Body of pancreas (tissue), 4 donors: ENCODE data around the gene LMX1A. TPM values are rescaled to one million over a fixed set of nuclear protein-coding genes. Genes with fewer than 3 reads are reported as not detected.
A peak's percentile ranks its signal among the peaks of the same experiment; 100 is the strongest.

Experiments
- ATAC-seq: fragments of 150-250 bp; one replicate; pipeline ENCODE4 v1.9.1; 2016
- DNase-seq, 4 donors: peaks; one replicate each; pipeline ENCODE4 v3.0.0-alpha.2; 2019
- H3K27ac ChIP-seq, 4 donors: fragments of 200-600 bp; sonication (generic); 1 replicate in 3 of 4; 2 replicates in 1 of 4; pipeline versions ENCODE4 v1.5.1 to v1.6.1; 2016 to 2019; ENCODE audit warnings: mild to moderate bottlenecking in 1 of 4, mixed read lengths in 1 of 4, moderate library complexity in 1 of 4
- H3K27me3 ChIP-seq, 2 donors: fragments of 200-600 bp; sonication (generic); one replicate each; pipeline ENCODE4 v1.6.0; 2016; ENCODE audit warnings: mild to moderate bottlenecking in 1 of 2
- H3K36me3 ChIP-seq, 2 donors: fragments of 200-600 bp; sonication (generic); replicated peaks in 1 of 2; 2 replicates each; pipeline ENCODE4 v1.5.1; 2016; ENCODE audit warnings: low read depth in 2 of 2; ENCODE audit not compliant: insufficient read depth in 1 of 2
- H3K4me1 ChIP-seq: fragments of 200-600 bp; sonication (generic); one replicate; pipeline ENCODE4 v1.6.0; 2016
- H3K4me3 ChIP-seq, 2 donors: fragments of 200-600 bp; sonication (generic); 1 replicate in 1 of 2; 2 replicates in 1 of 2; pipeline ENCODE4 v1.5.1; 2016 to 2019
- H3K9me3 ChIP-seq, 3 donors: fragments of 200-600 bp; sonication (generic); 1 replicate in 2 of 3; 2 replicates in 1 of 3; pipeline ENCODE4 v1.5.1; 2016
- CTCF ChIP-seq, 7 experiments: fragments of 450-650 bp in 4 of 7; fragments of 200-600 bp in 3 of 7; sonication (generic) in 3 of 7; IDR thresholded peaks; one replicate each; pipeline ENCODE4 v1.5.1; 2016 to 2019; ENCODE audit warnings: antibody characterized with exemption in 7 of 7
- POLR2A ChIP-seq, 3 donors: fragments of 450-650 bp; IDR thresholded peaks; one replicate each; pipeline ENCODE4 v1.6.1; 2016; ENCODE audit warnings: antibody characterized with exemption in 3 of 3, mild to moderate bottlenecking in 2 of 3
- WGBS, 2 donors: methylation state at CpG; one replicate each; pipeline ENCODE4 v1.1.5; 2017; 5-methylcytosine and 5-hydroxymethylcytosine counted together
- intact Hi-C: fragments of 100-400 bp; cut with DNase I; formaldehyde crosslinking; loops from one replicate; pipeline ENCODE4 v1.15.1; 2023
- total RNA-seq, 2 donors: library from RNA; depleted of rRNA; stranded (reverse); fragments of >200 nt; gene quantifications; one replicate each; pipeline ENCODE4 v1.1.0, GENCODE V29; 2016

LMX1A gene
- total RNA-seq, 2 donors from 2014 or later = not detected

DNA sequence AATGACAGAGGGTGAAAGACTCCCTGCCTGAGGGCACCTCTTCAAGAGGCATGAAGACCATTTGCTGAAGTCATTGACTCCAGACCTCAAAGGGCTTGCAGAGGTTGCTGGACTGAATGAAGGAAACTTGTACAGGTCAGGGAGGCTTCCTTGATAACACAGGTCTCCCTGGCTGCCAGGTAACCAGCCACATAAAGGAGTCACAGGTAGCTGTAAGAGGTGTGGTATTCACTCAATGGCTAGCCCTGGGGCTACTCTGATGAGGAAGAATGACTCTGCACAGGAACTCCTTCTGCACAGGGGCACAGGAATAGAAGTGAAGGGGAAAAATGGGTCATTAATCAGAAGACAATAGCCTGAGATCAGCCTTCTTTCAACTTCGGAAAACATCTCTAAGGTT is 187.5 kb downstream of the LMX1A start:
- Histone ChIP-seq H3K27me3 (no peaks in the 10 kb centered on the region), H3K9me3 (no peaks in the 10 kb centered on the region), H3K36me3 (no peaks in the 10 kb centered on the region), H3K4me3 (no peak overlapping the region), H3K4me1 (no peaks in the 10 kb centered on the region), H3K27ac (no peak overlapping the region)
- TF ChIP-seq POLR2A (IDR thresholded peaks at IDR 0.05) (no peak), CTCF (IDR thresholded peaks at IDR 0.05) (no peak)
- no peak for ATAC-seq
- WGBS, 2 donors = 47 to 86% methylated on average over 1 of the region's 1 CpG
- no peak for DNase-seq
- intact Hi-C loops = no loop called here

GRCh38 chr1:165168467-165168866 is 188.0 kb downstream of the LMX1A start:
- Histone ChIP-seq H3K9me3 (no peaks in the 10 kb centered on the region), H3K27me3 (no peaks in the 10 kb centered on the region), H3K4me1 (no peaks in the 10 kb centered on the region), H3K36me3 (no peaks in the 10 kb centered on the region), H3K27ac (no peak overlapping the region), H3K4me3 (no peak overlapping the region)
- TF ChIP-seq CTCF (IDR thresholded peaks at IDR 0.05) (no peak), POLR2A (IDR thresholded peaks at IDR 0.05) (no peak)
- ATAC-seq (no peak), DNase-seq (no peak)
- WGBS, 2 donors = 60 to 61% methylated on average over 4 of the region's 4 CpGs
- intact Hi-C loops = no loop called here

DNA sequence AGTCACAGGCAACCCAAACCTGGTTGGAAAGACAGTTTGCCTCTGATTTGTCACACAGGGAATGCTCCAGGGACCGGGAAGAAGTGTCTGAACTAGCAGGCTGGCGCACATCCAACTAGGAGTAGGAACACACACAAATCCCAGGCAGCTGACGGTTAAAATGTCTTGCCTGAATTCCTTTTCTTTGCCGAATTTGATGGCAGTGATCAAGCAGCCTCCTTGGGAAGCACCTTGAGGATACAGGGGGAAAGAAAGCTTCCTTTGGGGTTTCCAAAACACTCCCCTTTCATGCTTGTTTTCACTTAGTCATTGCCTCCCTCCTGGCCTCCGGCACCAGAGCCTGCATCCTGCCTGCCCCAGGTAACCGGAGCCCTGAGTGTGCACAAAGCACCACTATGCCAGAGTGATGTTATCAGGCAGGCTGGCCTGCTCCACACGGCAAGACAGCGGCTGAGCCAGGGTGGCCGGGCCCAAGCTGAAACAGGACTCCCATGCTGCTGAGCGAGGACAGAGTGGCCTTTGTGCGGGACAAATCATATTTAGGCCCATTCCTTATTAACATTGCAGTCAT is 193.8 kb downstream of the LMX1A start:
- Histone ChIP-seq H3K4me3 (no peak overlapping the region), H3K9me3 (no peaks in the 10 kb centered on the region), H3K4me1 (no peaks in the 10 kb centered on the region), H3K36me3 (no peaks in the 10 kb centered on the region), H3K27me3 (no peaks in the 10 kb centered on the region), H3K27ac (no peak overlapping the region)
- ATAC-seq (no peak), DNase-seq (peak in 3 of 4 donors; percentile 20 to 42 (median 22))
- WGBS, 2 donors = 47 to 59% methylated on average over 11 of the region's 11 CpGs
- TF ChIP-seq POLR2A (IDR thresholded peaks at IDR 0.05) (no peak), CTCF (IDR thresholded peaks at IDR 0.05) (no peak)
- intact Hi-C loops = no loop called here

GRCh38 chr1:165161130-165161529 is 195.4 kb downstream of the LMX1A start:
- Histone ChIP-seq H3K27me3 (no peaks in the 10 kb centered on the region), H3K4me3 (no peak overlapping the region), H3K36me3 (no peaks in the 10 kb centered on the region), H3K27ac (no peak overlapping the region), H3K9me3 (no peaks in the 10 kb centered on the region), H3K4me1 (no peaks in the 10 kb centered on the region)
- 35 to 59% methylated on average over 4 of the region's 4 CpGs for WGBS, 2 donors
- peak; percentile 47 for ATAC-seq
- peak in 2 of 4 donors; percentile 14 to 34 for DNase-seq
- intact Hi-C loops = no loop called here
- TF ChIP-seq CTCF (IDR thresholded peaks at IDR 0.05) = no peak
- TF ChIP-seq POLR2A (IDR thresholded peaks at IDR 0.05) = no peak

DNA sequence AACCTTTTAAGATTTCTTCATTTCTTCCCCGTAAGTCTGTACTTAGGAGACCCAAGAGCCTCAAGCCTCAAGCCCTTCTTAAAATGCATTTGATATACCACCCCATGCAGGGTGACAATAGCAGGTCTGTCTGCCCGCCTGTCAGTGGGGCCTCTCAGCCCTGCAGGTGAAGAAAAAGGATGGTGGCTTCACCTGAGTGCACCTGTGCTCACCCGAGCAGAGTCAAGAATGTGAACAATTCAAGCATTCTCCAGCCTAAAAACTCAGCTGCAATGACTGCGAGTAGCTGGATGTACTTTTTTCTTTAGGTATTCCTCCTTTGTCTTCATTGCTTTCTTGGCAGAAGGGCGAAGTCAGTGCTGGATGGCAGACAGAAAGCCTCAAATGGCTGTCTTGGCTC is 203.3 kb downstream of the LMX1A start:
- no peak for TF ChIP-seq CTCF (IDR thresholded peaks at IDR 0.05)
- no peak for TF ChIP-seq POLR2A (IDR thresholded peaks at IDR 0.05)
- no peak for DNase-seq
- intact Hi-C loops = no loop called here
- Histone ChIP-seq H3K4me3 (no peak overlapping the region), H3K27ac (no peak overlapping the region), H3K27me3 (no peaks in the 10 kb centered on the region), H3K4me1 (no peaks in the 10 kb centered on the region), H3K9me3 (no peaks in the 10 kb centered on the region), H3K36me3 (no peaks in the 10 kb centered on the region)
- WGBS, 2 donors = 50 to 62% methylated on average over 5 of the region's 5 CpGs
- no peak for ATAC-seq
